ENCODE data around the gene SASH3.

The SASH3 gene

DNA sequence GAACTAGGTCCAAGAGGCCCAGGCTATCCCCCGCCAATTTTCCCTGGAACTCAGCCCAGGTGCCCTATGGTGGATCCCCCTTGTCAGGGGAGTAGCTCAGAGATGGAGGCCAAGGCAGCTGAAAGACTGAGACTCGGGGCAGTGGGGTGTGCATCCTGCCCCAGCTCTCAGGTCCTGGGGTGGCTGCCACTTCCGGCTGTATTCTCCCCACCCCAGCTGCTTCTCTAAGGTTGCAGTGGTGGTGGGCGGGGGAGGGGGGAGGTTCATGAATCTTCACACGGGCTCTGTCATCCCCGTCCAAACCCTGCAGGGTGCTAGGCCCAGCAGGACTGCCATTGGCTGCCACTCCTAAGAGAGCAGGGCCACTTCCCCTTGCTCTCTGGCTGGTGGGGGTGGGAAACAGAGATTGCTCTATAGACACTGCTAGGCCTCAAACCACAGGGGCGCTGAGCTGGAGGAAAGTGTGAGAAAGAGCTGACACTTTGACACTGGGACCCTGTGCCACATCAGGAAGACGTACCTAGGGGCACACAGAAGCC, 1.5 kb downstream of the SASH3 start:
- DNase-seq (ENCODE audit: low read depth in 1 of 2, low spot score in 1 of 2), result no peak
- in situ Hi-C loops (cut with HindIII; ENCODE audit: low pct_unique_long_range_greater_than_20kb, low sequenced_read_pairs), result no loop called here
- no peak for TF ChIP-seq JUND (IDR thresholded peaks at IDR 0.05; ENCODE audit: low read depth)

DNA sequence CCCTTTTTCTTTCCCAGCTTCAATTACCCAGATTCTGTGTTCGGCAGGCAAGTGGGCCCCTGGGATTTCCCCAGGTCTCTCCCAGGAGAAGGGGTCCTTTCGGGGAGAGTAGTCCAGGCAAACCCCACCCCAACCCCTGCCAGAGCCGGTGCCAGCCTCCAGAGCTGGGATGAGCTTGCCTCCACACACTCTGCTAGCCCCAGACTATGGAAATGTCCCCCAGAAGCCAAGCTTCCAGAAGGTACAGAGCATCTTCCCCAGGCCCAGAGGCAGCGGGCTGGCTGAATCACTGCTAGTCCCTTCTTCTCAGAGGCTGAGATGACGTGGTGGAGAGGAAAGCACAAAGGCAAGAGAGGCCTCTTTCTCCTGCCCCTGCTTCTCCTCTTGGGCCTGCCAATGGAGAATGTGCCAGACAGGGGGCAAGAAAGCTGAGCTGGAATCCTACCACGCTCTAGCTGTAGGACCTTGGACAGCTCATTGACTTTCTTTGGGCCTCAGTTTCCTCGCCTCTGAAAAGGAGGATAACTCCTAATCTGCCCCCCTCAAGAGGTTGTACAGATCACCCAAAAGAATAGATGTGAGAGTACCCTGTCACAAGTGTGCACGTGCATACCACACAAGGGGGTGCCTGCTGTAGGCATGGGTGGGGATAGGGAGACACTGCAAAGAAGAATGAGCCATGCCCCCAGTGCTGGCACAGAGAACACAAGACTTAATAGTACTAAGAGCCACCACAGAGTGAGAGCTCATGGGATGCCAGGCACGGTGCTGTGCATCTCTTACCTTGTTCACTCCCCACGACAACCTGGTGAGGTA, 2.1 kb downstream of the SASH3 start:
- DNase-seq (ENCODE audit: low read depth in 1 of 2, low spot score in 1 of 2), result no peak
- in situ Hi-C loops (cut with HindIII; ENCODE audit: low pct_unique_long_range_greater_than_20kb, low sequenced_read_pairs), result no loop called here
- TF ChIP-seq JUND (IDR thresholded peaks at IDR 0.05; ENCODE audit: low read depth), result no peak

DNA sequence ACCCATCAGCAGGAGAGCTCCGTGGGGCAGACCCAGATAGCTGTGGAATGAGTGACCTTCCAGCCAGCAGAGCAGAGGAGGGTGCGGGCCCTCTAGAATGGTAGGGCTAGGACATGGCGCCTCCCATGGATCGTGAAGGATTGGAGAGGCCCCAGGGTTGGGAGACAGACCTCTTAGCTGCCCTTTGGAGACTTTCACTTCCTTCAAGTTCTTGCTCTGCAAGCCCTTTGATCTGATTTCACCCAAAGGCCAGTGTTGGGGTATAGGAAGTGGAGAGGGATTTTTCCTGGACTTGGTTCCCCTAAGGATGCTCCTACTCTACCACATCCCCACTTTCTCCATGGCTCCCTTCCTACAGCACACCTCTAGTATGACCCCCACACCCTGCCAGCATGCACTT, 3.0 kb downstream of the SASH3 start:
- no peak for DNase-seq (ENCODE audit: low read depth in 1 of 2, low spot score in 1 of 2)
- no peak for TF ChIP-seq JUND (IDR thresholded peaks at IDR 0.05; ENCODE audit: low read depth)
- in situ Hi-C loops (cut with HindIII; ENCODE audit: low pct_unique_long_range_greater_than_20kb, low sequenced_read_pairs), result no loop called here

DNA sequence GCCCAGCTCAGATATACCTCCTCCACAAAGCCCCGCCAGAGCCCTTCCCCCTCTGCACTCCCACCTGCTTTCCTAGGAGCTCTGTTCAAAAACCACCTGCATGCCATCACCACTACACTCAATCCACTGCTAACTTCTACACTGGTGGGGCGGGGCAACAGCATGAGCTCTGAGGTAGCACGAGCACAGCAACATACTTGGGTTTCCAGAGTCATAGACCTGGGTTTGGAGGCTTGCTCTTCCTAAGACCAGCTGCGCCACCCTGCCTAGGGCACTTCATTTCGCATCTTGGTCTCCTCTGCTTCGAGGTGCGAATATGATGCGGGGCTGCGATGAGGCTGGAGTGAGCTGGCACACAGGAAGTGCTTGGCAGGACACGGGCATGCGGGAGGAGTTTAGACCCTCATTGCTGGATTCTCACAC, 3.6 kb downstream of the SASH3 start:
- no peak for TF ChIP-seq JUND (IDR thresholded peaks at IDR 0.05; ENCODE audit: low read depth)
- no peak for DNase-seq (ENCODE audit: low read depth in 1 of 2, low spot score in 1 of 2)
- in situ Hi-C loops (cut with HindIII; ENCODE audit: low pct_unique_long_range_greater_than_20kb, low sequenced_read_pairs), result no loop called here

DNA sequence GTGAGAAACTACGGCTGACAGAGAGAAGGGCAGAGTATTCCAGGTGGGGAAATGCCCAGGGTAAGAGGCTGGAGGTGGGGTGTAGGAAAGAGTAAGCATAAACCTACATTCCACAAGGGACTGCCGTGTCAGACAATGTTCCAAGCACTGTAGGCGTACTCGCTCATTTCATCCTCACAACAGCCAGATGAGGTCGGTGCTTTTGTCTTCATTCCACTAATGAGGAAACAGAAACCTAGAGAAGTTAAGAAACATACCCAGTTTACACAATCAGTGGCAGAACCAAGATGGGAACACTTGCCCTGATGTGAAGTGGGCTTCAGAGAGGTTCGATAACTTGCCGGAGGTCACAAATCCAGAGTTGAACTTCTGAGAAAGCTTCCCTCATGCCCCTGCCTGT, 4.6 kb downstream of the SASH3 start:
- DNase-seq (ENCODE audit: low read depth in 1 of 2, low spot score in 1 of 2), result no peak
- in situ Hi-C loops (cut with HindIII; ENCODE audit: low pct_unique_long_range_greater_than_20kb, low sequenced_read_pairs), result no loop called here
- no peak for TF ChIP-seq JUND (IDR thresholded peaks at IDR 0.05; ENCODE audit: low read depth)

DNA sequence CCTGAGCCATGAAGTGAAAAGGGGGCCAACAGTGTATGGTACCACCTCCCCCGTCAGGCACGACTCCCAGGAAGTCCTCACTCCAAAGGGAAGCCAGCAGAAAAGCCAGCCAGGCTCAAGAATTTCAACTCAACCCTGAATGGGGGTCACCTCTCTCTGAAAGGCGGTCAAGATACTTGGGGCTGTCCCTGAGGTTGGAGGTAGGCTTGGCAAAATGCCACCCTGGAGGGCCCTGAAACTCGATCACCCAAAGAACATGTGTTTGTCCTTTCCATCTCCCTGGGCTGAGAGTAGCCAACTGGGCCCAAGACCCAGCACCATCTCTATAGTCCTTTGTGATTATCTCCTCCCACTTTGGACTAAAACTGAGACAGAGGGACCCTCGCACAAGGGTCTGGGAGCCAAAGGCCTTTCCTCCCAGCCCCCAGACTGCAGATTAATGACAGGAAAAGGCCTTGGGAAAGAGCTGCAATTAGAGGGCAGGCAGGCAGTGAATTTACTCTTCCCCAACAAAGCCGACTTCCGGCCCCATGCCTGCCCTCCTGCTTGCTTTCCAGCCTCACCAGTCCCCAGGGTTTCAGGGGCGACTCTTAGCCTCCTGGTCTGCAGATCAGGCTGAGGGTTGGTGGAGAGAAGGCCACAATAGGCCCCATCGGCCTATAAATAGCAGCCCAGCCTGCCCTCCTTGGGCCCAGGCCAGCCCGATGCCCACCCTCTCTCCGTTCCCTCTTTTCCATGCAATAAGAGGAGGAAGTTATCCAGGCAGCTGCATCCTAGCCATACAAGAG, 5.6 kb downstream of the SASH3 start:
- in situ Hi-C loops (cut with HindIII; ENCODE audit: low pct_unique_long_range_greater_than_20kb, low sequenced_read_pairs), result no loop called here
- no peak for TF ChIP-seq JUND (IDR thresholded peaks at IDR 0.05; ENCODE audit: low read depth)
- DNase-seq (ENCODE audit: low read depth in 1 of 2, low spot score in 1 of 2), result no peak

DNA sequence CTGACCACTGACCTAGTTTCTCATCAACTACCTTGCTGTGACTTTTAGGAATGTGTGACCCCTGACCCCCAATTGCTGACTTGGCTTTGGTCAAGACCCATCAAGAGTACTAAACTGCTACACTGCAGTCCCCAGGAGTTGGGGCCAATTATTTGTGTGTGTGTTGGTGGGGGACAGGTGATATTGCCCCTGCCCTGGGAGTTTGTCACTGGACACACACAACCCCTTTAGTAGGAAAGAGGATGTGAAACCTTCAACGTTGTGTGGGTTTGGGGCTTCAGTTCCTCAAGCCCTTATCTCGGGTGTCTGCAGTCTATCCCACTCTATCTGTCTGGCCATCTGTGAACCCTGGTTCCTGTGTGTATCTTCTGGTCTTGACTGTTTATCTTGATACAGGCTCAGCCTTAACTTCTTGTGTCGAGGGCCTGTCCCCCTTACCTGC, 6.5 kb downstream of the SASH3 start:
- no peak for TF ChIP-seq JUND (IDR thresholded peaks at IDR 0.05; ENCODE audit: low read depth)
- in situ Hi-C loops (cut with HindIII; ENCODE audit: low pct_unique_long_range_greater_than_20kb, low sequenced_read_pairs), result no loop called here
- no peak for DNase-seq (ENCODE audit: low read depth in 1 of 2, low spot score in 1 of 2)

DNA sequence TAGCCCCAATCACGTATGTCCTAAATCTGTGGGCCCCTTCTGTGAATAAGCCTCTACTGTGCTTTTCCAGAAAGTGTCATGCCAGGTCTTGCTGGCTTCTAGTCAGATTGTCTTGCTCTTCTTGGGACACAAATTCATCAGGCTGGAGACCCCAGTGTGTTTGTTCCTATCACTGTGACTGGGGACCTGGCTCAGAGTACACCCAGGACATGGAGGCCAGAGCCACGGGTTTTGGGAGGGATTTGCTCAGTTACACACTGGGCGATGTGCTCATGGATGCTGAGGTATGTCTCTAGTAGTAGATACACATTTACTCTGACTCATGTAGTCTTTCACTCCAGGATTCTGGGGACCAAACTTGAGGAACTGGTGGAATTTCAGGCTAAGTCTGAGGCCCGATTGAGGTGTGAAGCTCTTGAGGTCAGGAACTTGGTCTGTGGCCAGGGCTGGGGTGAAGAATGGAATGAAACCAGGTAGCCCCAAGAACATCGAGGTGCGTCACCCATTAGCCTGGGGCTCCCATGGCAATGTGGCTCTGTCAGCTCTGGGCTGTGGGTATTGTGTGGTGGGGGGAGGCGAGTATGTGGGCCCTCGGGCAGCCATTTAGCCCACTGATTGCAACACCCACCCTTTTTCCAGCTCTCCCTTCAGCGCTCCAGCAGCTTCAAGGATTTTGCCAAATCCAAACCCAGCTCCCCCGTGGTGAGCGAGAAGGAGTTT, 7.7 kb downstream of the SASH3 start:
- no peak for TF ChIP-seq JUND (IDR thresholded peaks at IDR 0.05; ENCODE audit: low read depth)
- in situ Hi-C loops (cut with HindIII; ENCODE audit: low pct_unique_long_range_greater_than_20kb, low sequenced_read_pairs), result no loop called here
- DNase-seq (ENCODE audit: low read depth in 1 of 2, low spot score in 1 of 2), result no peak

DNA sequence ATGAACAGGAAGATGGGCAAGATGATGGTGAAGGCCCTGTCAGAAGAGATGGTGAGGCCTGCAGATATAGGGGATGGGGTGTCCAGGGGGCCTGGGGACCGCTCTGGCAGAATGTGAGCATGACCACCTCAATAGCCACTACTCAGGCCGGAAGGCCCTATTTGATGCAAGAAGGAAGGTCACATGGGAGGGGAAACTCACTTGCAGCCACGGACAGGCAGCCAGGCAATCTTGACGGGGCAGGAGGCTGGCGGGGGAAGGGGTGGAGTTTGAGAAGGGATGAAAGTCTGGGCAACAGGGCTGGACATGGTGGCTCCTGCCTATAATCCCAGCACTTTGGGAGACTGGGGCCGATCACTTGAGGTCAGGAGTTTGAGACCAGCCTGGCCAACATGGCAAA, 8.8 kb downstream of the SASH3 start:
- DNase-seq (ENCODE audit: low read depth in 1 of 2, low spot score in 1 of 2), result no peak
- in situ Hi-C loops (cut with HindIII; ENCODE audit: low pct_unique_long_range_greater_than_20kb, low sequenced_read_pairs), result no loop called here
- no peak for TF ChIP-seq JUND (IDR thresholded peaks at IDR 0.05; ENCODE audit: low read depth)

DNA sequence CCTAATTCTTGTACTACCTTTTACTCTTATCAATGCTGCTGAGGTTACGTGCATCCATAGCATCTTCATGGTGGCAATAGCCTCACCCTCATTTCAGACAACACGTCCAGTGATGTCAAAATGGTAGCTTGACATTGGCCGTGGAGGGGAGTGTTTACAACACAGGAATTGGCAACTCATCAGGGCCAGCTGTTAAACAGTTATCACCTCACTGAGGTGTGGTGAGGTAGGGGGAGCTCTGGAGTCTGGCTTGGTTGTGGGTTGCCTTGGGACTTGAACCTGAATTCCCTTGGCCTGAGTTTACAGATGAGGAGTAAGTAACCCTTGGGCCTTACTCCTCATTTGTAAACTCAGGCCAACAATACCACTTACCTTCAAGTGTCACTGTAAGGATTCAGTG, 10.4 kb downstream of the SASH3 start:
- no peak for DNase-seq (ENCODE audit: low read depth in 1 of 2, low spot score in 1 of 2)
- in situ Hi-C loops (cut with HindIII; ENCODE audit: low pct_unique_long_range_greater_than_20kb, low sequenced_read_pairs), result no loop called here
- TF ChIP-seq JUND (IDR thresholded peaks at IDR 0.05; ENCODE audit: low read depth), result no peak

DNA sequence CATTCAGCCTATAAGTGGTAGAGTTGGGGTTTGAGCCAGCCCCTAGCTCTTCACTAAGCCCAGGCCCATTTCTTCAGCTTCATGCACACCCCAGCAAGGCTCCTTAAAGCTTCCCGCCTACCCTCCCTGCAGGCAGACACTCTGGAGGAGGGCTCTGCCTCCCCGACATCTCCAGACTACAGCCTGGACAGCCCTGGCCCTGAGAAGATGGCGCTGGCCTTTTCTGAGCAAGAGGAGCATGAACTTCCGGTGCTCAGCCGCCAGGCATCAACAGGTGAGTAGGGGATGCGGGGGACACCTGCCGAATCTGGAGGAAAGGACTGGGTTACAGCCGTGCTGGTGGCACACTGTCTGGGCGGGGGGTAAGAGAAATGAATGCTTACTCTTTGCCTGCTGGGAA, 11.1 kb downstream of the SASH3 start:
- no peak for DNase-seq (ENCODE audit: low read depth in 1 of 2, low spot score in 1 of 2)
- in situ Hi-C loops (cut with HindIII; ENCODE audit: low pct_unique_long_range_greater_than_20kb, low sequenced_read_pairs), result no loop called here
- no peak for TF ChIP-seq JUND (IDR thresholded peaks at IDR 0.05; ENCODE audit: low read depth)

DNA sequence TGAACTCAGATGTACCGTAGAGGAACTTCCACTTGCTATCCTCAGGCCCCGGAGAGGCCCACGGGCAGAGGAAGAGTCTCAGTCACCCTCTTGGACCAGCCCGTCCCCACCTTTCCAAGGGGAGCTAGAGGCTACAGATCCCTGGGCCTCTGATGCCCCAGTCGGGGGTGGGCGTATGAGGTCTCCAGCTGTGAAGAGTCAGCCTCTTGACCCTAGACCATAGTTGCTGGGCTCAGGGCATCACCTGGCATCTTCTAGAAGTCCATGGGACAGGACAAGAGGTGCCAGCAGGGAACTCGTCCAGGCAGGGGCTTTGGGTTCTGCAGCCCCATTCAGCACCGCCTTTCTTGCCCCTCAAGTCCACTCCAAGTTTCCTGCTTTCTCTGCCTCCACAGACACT, 11.6 kb downstream of the SASH3 start:
- in situ Hi-C loops (cut with HindIII; ENCODE audit: low pct_unique_long_range_greater_than_20kb, low sequenced_read_pairs), result no loop called here
- no peak for TF ChIP-seq JUND (IDR thresholded peaks at IDR 0.05; ENCODE audit: low read depth)
- DNase-seq (ENCODE audit: low read depth in 1 of 2, low spot score in 1 of 2), result no peak

All from T47D (cell line).